GM21737 (cell line): ENCODE measurements around the gene CDC42EP1.
"Not testable (repeated sequence)": the region's sequence is repeated elsewhere in the genome, so short reads cannot be mapped to it uniquely, and the experiment has no call there.

Experiments
- ATAC-seq: cut with Tn5 transposase; IDR thresholded peaks from one replicate; pipeline ENCODE4 v1.9.1; 2021; ENCODE audit warnings: mild to moderate bottlenecking, moderate library complexity; ENCODE audit not compliant: unreplicated experiment

The CDC42EP1 gene

DNA sequence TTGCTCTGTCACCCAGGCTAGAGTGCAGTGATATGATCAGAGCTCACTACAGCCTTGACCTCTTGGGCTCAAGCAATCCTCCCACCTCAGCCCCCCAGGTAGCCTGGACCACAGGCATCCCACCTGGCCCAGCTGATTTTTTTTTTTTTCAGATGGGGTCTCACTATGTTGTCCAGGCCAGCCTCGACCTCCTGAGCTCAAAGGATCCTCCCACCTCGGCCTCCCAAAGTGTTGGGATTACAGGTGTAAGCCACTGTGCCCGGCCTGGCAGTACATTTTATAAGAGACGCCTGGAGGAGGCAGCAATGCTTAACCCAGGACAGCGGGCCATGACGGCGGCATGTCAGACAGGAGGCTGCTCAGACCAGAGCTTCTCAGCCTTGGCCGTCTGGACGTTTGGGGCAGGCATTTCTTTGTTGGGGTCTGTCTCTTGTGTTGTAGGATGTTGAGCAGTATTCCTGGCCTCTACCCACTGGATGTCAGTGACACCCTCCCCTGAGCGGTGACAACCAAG, 15.3 kb downstream of the CDC42EP1 start:
- no peak for ATAC-seq

- ATAC-seq: no peak
These were observed 17.7 kb downstream of the CDC42EP1 start for GRCh38 chr22:37578002-37578401.

- ATAC-seq: no peak
These were observed 21.2 kb downstream of the CDC42EP1 start for GRCh38 chr22:37581504-37581903.

DNA sequence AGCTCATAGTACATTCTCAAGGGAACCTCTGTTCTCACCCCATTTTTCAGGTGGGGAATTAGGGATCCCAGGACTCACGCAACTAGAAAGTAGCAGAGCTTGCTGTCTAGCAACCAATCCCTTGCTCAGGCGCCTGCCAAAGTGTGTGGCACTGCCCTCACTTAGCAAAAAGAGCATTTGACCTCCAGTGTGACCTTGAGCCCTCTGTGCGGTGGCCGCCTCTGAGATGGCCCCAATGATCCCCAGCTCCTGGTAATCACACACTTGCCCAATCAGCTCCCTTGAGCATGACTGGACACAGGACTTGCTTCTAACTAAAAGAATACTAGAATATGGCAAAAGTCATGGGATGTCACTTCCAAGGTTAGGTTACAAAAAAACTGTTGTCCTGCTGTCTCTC, 22.2 kb downstream of the CDC42EP1 start:
- ATAC-seq: no peak

- no peak for ATAC-seq
These were observed 28.4 kb downstream of the CDC42EP1 start for GRCh38 chr22:37588546-37589215.

DNA sequence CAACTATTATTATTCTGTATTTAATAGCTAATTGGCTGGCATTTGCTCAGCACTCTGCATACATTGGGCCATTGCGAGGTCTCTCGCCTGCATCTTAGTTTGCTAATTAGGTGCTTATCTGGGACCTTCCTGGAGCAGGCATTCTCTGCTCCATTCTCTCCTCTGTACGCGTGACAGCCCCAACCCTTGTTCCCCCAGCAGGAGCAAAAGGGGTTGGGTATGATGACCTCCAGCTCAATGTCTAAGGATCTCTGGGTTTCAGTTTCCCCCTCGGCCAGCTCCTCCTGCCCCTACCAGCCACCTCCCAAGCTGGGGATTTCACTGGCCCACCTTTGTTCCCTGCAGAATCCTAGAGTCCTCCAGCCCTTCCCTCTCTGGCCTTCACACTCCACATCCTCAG, 29.4 kb downstream of the CDC42EP1 start:
- no peak for ATAC-seq

DNA sequence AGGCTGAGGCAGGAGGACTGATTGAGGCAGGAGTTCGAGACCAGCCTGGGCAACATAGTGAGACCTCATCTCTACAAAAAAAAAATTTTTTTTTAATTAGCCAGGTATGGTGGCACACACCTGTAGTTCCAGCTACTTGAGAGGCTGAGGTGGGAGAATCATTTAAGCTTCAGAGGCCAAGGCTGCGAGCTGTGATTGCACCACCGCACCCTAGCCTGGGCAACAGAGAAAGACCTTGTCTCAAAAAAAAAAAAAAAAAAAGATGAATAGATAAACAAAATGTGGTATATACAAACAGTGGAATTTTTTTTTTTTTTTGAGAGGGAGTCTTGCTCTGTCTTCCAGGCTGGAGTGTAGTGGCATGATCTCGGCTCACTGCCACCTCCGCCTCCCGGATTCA, 30.8 kb downstream of the CDC42EP1 start:
- ATAC-seq: not testable (repeated sequence)

- no peak for ATAC-seq
These were observed 31.6 kb downstream of the CDC42EP1 start for GRCh38 chr22:37591823-37592404.

GRCh38 chr22:37594237-37594636, 34.0 kb downstream of the CDC42EP1 start:
- ATAC-seq: no peak

DNA sequence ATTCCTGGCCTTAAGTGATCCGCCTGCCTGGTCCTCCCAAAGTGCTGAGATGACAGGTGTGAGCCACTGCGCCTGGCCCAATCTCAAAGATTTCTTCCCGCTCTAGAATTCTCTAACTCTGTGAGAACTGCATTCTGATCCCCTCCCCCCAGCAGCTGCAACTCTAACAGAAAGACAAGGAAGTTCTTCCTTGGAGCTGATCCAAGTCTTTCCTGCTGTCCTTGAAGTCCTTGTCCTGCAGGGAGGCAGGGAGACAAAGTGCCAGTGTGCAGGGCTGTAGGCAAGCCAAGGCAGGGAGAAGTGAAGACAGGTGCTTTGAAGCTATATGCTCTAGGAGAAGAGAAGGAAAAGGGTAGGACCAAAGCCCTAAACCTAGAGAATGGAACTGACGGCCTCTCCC, 38.9 kb downstream of the CDC42EP1 start:
- ATAC-seq: no peak

- ATAC-seq: no peak
These were observed 40.9 kb downstream of the CDC42EP1 start for GRCh38 chr22:37601203-37601539.

GRCh38 chr22:37601540-37602442, 41.5 kb downstream of the CDC42EP1 start:
- ATAC-seq: no peak

- ATAC-seq: not testable (repeated sequence)
These were observed 42.4 kb downstream of the CDC42EP1 start for GRCh38 chr22:37602546-37603277.

DNA sequence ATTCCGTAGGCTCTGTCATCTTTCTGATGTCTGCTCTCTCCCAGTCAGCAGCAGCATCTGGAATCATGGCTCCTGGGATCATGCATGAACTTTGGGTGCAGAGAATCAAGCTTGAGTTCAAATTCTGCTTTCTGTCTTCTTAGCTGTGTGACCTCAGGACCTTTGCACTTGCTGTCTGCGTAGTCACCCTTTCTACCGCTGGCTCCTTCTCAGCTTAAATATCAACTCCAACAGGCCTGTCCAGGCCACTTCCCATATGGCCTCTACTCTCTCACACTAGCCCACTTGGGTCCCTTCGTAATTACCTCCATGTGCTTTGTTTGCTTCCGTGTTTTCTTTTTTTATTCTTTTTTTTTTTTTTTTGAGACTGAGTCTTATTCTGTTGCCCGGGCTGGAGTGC, 43.8 kb downstream of the CDC42EP1 start:
- ATAC-seq: no peak

DNA sequence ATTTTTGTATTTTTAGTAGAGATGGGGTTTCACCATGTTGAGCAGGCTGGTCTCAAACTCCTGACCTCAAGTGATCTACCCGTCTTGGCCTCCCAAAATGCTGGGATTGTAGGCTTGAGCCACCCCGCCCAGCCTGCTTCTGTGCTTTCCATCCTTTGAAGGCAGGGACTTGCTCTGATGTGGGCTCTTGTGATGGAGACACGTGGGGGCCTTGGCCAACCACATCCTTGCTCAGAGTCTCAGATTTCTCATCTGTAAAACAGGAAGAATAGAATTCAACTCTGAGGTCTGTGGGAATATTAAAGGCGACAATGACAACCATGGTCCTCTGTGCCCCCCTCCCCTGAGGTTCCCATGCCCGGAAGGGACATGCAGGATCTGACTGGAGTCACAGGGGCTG, 44.6 kb downstream of the CDC42EP1 start:
- no peak for ATAC-seq

- ATAC-seq: peak; percentile 38
These were observed 47.0 kb downstream of the CDC42EP1 start for GRCh38 chr22:37607010-37607934.

GRCh38 chr22:37607935-37608476, 47.7 kb downstream of the CDC42EP1 start:
- no peak for ATAC-seq

DNA sequence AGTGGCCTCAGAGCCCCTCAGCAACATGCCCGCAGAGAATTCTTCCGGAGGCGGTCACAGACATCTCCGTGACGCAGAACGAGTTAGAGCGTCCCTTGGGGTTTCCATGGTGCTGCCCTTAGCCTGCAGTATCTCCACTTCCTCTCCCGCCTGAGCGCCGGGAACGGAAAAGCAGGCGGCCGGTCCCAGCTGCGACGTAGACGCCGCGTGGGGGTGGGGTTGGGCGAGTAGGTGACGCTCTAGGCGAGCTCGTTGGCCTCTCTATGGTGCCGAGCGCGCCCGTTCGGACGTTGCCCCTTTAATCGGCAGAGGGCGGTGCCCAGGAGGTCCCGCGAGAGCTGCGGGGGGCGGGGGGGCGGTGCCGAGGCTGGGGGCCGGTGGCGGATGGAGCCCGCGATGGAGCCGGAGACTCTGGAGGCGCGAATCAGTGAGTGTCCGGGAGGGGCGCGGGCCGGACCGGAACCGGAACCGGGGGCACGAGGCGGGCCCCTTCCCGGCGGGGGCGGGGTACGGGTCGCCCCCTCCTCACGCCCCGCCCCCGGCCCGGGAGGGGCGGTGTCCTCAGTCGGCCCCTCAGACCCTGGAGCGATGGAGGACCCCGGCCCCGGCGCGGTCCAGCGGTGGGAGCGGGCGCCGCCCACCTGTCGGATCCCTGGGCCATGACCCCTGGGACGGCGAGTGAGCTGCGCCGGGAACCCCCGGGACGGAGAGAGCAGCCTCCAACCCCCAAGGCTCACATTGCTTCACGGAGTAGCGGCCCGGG, 48.4 kb downstream of the CDC42EP1 start, which contains the start of gene GGA1:
Gene GGA1 (plus strand): TSS at position 358 of the 763 bp plus-strand sequence. CDS start 27 bp downstream, at position 385.
- peak; percentile 63 for ATAC-seq
